ENCODE measurements around the gene SLC22A13. TPM values are rescaled to one million over a fixed set of nuclear protein-coding genes. Genes with fewer than 3 reads are reported as not detected.

Gene SLC22A13
- total and polyA plus RNA-seq, 2 donors (not counting 3 experiments of a cell fraction or from before 2014, with no cell fraction given) = 0.11 to 0.53 TPM

GRCh38 chr3:38317192-38317759, 51.7 kb downstream of the SLC22A13 start:
- no TSS peak for BruUV-seq (replicated peaks)
- no peaks in the 10 kb centered on the region for H3K27me3 ChIP-seq (ENCODE audit: control insufficient read depth in 2 of 2, insufficient read depth in 2 of 2, low read length in 2 of 2)
- no peak overlapping the region for H3K4me2 ChIP-seq (ENCODE audit: insufficient read depth, low read length)
- no peak for FAIRE-seq
- no peaks in the 10 kb centered on the region for H3K9me1 ChIP-seq (replicated peaks; ENCODE audit: control insufficient read depth, extremely low read depth, insufficient read depth, low read length)
- ChIA-PET CTCF (no interaction called here), POLR2A (no interaction called here)
- H3K9ac ChIP-seq (replicated peaks; ENCODE audit: extremely low read depth, insufficient read depth, low read length) = no peak overlapping the region
- no peaks in the 10 kb centered on the region for H3K79me2 ChIP-seq (ENCODE audit: control insufficient read depth, insufficient read depth, low read length)
- intact Hi-C loops (cut with micrococcal nuclease) (no loop called here), dilution Hi-C loops (cut with MboI; ENCODE audit: extremely low pct_ligation_motif_present, low sequenced_read_pairs) (no loop called here)
- H3K4me3 ChIP-seq (replicated peaks in 1 of 3; ENCODE audit: insufficient read depth in 1 of 3, low read depth in 1 of 3, low read length in 3 of 3) = no peak overlapping the region
- no peak for DNase-seq (ENCODE audit: low read depth, low spot score)
- no peak overlapping the region for H3K27ac ChIP-seq (ENCODE audit: insufficient read depth, low read depth, low read length)
- H3K9me3 ChIP-seq (replicated peaks; ENCODE audit: control insufficient read depth, insufficient read depth, low read length) = no peaks in the 10 kb centered on the region
- TF ChIP-seq FOS (IDR thresholded peaks at IDR 0.05; ENCODE audit: borderline replicate concordance, insufficient read depth, low read length) (no peak), CTCF (IDR thresholded peaks at IDR 0.05; ENCODE audit: extremely low read depth in 1 of 2, insufficient read depth in 1 of 2, low read depth in 1 of 2, low read length in 2 of 2) (no peak), EZH2 (IDR thresholded peaks at IDR 0.05; ENCODE audit: borderline replicate concordance, low read depth, low read length, severe bottlenecking) (no peak)
- no peak overlapping the region for H2AFZ ChIP-seq (ENCODE audit: low read depth, low read length)
- H4K20me1 ChIP-seq (replicated peaks; ENCODE audit: control insufficient read depth, extremely low read depth, insufficient read depth, low read length) = no peaks in the 10 kb centered on the region
- H3K4me1 ChIP-seq (ENCODE audit: control insufficient read depth, extremely low read depth, insufficient read depth, low read length) = no peaks in the 10 kb centered on the region
- H3K36me3 ChIP-seq (ENCODE audit: control insufficient read depth in 2 of 2, extremely low read depth in 1 of 2, insufficient read depth in 2 of 2, low read length in 2 of 2) = no peaks in the 10 kb centered on the region

Data from endothelial cell of umbilical vein (primary cell).